ENCODE data around the gene PFN4. TPM values are rescaled to one million over a fixed set of nuclear protein-coding genes. Genes with fewer than 3 reads are reported as not detected.
A peak's percentile ranks its signal among the peaks of the same experiment; 100 is the strongest.

The PFN4 gene
- total and polyA plus RNA-seq, 9 of the 15 experiments (the other 6 are each of a cell fraction or from before 2014, with no cell fraction given), result 0.07 to 0.54 (median 0.31) TPM; not detected in 2

DNA sequence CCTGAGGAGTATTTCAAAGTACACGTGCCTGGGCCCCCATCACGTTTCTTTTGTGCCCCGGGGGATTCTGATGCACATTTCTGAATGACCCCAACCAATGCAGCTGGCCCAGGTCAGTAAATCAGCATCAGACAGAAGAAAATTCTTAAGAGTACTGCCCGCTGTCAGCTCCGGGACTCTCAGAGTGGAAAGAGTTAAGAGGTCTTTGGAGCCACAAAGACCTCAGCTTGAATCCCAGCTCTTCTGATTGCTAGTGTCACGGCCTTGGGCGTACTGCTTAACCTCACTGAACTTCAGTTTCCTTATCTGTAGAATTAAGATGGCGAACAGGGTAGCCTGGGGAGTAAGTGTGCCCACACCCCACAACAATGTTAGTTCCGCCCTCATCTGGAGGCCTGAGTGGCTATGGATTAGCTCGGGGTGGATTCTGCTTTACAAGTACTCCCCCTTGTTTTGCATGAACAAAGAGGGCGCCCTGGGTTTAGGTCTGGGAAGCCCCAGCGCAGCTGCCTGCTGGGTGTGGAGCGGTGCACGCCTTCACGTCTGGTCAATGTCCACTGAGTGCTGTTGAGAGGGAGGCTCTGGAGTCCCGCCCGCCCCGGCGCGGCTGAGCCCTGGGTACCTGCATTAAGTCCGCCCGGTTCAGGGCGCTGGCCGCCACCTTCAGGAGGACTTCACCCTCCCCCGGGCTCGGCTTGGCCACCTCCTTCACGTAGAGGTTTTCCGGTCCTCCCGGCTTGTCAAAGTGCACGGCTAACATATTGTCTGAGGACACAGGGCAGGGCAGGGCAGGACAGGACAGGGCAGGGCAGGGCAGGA, 39.4 kb downstream of the PFN4 start (continued):
- peak in 1 of 2 experiments; percentile 49; a peak in 2 of 4 replicates for TF ChIP-seq RCOR1 (IDR thresholded peaks at IDR 0.05; ENCODE audit: borderline replicate concordance in 1 of 2, low read depth in 2 of 2, low read length in 2 of 2)
- TF ChIP-seq, protein P1, sequence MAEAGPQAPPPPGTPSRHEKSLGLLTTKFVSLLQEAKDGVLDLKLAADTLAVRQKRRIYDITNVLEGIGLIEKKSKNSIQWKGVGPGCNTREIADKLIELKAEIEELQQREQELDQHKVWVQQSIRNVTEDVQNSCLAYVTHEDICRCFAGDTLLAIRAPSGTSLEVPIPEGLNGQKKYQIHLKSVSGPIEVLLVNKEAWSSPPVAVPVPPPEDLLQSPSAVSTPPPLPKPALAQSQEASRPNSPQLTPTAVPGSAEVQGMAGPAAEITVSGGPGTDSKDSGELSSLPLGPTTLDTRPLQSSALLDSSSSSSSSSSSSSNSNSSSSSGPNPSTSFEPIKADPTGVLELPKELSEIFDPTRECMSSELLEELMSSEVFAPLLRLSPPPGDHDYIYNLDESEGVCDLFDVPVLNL (CRISPR knock-in tag; IDR thresholded peaks at IDR 0.05; ENCODE audit: low read depth), result no peak
- TF ChIP-seq CREM (IDR thresholded peaks at IDR 0.05; ENCODE audit: low read depth), result peak; percentile 5; the same call in 1 of the 2 replicates
- no peak for TF ChIP-seq E2F3 (CRISPR knock-in tag; IDR thresholded peaks at IDR 0.05)
- TF ChIP-seq, protein P2, sequence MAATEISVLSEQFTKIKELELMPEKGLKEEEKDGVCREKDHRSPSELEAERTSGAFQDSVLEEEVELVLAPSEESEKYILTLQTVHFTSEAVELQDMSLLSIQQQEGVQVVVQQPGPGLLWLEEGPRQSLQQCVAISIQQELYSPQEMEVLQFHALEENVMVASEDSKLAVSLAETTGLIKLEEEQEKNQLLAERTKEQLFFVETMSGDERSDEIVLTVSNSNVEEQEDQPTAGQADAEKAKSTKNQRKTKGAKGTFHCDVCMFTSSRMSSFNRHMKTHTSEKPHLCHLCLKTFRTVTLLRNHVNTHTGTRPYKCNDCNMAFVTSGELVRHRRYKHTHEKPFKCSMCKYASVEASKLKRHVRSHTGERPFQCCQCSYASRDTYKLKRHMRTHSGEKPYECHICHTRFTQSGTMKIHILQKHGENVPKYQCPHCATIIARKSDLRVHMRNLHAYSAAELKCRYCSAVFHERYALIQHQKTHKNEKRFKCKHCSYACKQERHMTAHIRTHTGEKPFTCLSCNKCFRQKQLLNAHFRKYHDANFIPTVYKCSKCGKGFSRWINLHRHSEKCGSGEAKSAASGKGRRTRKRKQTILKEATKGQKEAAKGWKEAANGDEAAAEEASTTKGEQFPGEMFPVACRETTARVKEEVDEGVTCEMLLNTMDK (IDR thresholded peaks at IDR 0.05; ENCODE audit: borderline replicate concordance, insufficient read depth, low read depth, low read length, poor library complexity, severe bottlenecking), result no peak
- TF ChIP-seq, protein P3, sequence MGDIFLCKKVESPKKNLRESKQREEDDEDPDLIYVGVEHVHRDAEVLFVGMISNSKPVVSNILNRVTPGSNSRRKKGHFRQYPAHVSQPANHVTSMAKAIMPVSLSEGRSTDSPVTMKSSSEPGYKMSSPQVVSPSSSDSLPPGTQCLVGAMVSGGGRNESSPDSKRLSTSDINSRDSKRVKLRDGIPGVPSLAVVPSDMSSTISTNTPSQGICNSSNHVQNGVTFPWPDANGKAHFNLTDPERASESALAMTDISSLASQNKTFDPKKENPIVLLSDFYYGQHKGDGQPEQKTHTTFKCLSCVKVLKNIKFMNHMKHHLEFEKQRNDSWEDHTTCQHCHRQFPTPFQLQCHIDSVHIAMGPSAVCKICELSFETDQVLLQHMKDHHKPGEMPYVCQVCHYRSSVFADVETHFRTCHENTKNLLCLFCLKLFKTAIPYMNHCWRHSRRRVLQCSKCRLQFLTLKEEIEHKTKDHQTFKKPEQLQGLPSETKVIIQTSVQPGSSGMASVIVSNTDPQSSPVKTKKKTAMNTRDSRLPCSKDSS (IDR thresholded peaks at IDR 0.05; ENCODE audit: low read depth, partially characterized antibody), result no peak
- no peak for TF ChIP-seq SAFB (IDR thresholded peaks at IDR 0.05; ENCODE audit: borderline replicate concordance, low read depth, low read length)
- peak; percentile 71 for TF ChIP-seq SOX6 (IDR thresholded peaks at IDR 0.05)
- TF ChIP-seq, protein P4, sequence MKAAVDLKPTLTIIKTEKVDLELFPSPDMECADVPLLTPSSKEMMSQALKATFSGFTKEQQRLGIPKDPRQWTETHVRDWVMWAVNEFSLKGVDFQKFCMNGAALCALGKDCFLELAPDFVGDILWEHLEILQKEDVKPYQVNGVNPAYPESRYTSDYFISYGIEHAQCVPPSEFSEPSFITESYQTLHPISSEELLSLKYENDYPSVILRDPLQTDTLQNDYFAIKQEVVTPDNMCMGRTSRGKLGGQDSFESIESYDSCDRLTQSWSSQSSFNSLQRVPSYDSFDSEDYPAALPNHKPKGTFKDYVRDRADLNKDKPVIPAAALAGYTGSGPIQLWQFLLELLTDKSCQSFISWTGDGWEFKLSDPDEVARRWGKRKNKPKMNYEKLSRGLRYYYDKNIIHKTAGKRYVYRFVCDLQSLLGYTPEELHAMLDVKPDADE (conservative IDR thresholded peaks at IDR 0.05; ENCODE audit: control insufficient read depth, low read depth, low read length), result peak; percentile 48; the same call in 1 of the 2 replicates
- TF ChIP-seq GTF2A2 (tag; IDR thresholded peaks at IDR 0.05), result no peak
- peak; percentile 8 for TF ChIP-seq FIP1L1 (IDR thresholded peaks at IDR 0.05; ENCODE audit: low read depth, low read length, poor library complexity, severe bottlenecking)
- TF ChIP-seq ZNF766 (CRISPR knock-in tag; conservative IDR thresholded peaks at IDR 0.05), result peak; percentile 45; the same call in 1 of the 2 replicates
- TF ChIP-seq, protein P5, sequence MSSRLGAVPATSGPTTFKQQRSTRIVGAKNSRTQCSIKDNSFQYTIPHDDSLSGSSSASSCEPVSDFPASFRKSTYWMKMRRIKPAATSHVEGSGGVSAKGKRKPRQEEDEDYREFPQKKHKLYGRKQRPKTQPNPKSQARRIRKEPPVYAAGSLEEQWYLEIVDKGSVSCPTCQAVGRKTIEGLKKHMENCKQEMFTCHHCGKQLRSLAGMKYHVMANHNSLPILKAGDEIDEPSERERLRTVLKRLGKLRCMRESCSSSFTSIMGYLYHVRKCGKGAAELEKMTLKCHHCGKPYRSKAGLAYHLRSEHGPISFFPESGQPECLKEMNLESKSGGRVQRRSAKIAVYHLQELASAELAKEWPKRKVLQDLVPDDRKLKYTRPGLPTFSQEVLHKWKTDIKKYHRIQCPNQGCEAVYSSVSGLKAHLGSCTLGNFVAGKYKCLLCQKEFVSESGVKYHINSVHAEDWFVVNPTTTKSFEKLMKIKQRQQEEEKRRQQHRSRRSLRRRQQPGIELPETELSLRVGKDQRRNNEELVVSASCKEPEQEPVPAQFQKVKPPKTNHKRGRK (tag; IDR thresholded peaks at IDR 0.05), result no peak
- TF ChIP-seq KDM1A (IDR thresholded peaks at IDR 0.05), result peak; percentile 80 to 89
- TF ChIP-seq, protein P6, sequence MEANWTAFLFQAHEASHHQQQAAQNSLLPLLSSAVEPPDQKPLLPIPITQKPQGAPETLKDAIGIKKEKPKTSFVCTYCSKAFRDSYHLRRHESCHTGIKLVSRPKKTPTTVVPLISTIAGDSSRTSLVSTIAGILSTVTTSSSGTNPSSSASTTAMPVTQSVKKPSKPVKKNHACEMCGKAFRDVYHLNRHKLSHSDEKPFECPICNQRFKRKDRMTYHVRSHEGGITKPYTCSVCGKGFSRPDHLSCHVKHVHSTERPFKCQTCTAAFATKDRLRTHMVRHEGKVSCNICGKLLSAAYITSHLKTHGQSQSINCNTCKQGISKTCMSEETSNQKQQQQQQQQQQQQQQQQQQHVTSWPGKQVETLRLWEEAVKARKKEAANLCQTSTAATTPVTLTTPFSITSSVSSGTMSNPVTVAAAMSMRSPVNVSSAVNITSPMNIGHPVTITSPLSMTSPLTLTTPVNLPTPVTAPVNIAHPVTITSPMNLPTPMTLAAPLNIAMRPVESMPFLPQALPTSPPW (CRISPR knock-in tag; IDR thresholded peaks at IDR 0.05), result peak; percentile 76
- peak; percentile 26; the same call in 1 of the 2 replicates for TF ChIP-seq SMARCA4 (IDR thresholded peaks at IDR 0.05)
- TF ChIP-seq FUS (optimal IDR thresholded peaks at IDR 0.05; ENCODE audit: low read depth, low read length), result no peak
